Ovary (tissue), 9 donors: ENCODE results near the gene GTPBP6. TPM values are rescaled to one million over a fixed set of nuclear protein-coding genes. Genes with fewer than 3 reads are reported as not detected.

Experiments
- DNase-seq, 5 donors: peaks; one replicate each; pipeline ENCODE4 v3.0.0-alpha.2; 2019 to 2020
- H3K27ac ChIP-seq, 2 donors: fragments of 200-600 bp; one replicate each; pipeline versions ENCODE4 v1.5.1 to v1.8.0; 2019 to 2022
- H3K27me3 ChIP-seq: fragments of 200-600 bp; one replicate; pipeline ENCODE4 v1.8.0; 2022
- H3K36me3 ChIP-seq: fragments of 200-600 bp; sonication (generic); one replicate; pipeline ENCODE4 v1.5.1; 2019
- H3K4me1 ChIP-seq: one replicate; pipeline ENCODE4 v1.8.1; 2013; ENCODE audit warnings: mild to moderate bottlenecking, moderate library complexity; ENCODE audit not compliant: insufficient read depth
- H3K4me3 ChIP-seq: fragments of 200-600 bp; sonication (generic); one replicate; pipeline ENCODE4 v1.5.1; 2017
- H3K9me3 ChIP-seq, 2 donors: fragments of 200-600 bp in 1 of 2; sonication (generic) in 1 of 2; one replicate each; pipeline versions ENCODE4 v1.5.1 to v1.8.1; 2013 to 2019; ENCODE audit warnings: mild to moderate bottlenecking in 1 of 2, moderate library complexity in 1 of 2
- EP300 ChIP-seq: sonication (generic); formaldehyde crosslinking; IDR thresholded peaks from one replicate; pipeline ENCODE4 v1.6.1; 2017; ENCODE audit warnings: antibody characterized with exemption
- POLR2A ChIP-seq: fragments of 450-650 bp; IDR thresholded peaks from one replicate; pipeline ENCODE4 v1.6.1; 2017; ENCODE audit warnings: antibody characterized with exemption, mild to moderate bottlenecking, moderate library complexity
- WGBS, 3 donors: extraction: QIAGEN DNeasy Blood & Tissue Kit in 1 of 3; methylation state at CpG; one replicate each; pipeline versions ENCODE4 v1.1.5 to v1.1.7; 2013 to 2017; 5-methylcytosine and 5-hydroxymethylcytosine counted together
- intact Hi-C, 4 donors: fragments of 100-400 bp; cut with DNase I; formaldehyde crosslinking; loops; one replicate each; pipeline versions ENCODE4 v1.11.0 to v1.15.1; 2022 to 2023
- polyA plus RNA-seq, 2 donors: library from polyadenylated mRNA; stranded (reverse); fragments of 200-250 nt in 1 of 2; fragments of 350-450 nt in 1 of 2; fragmentation: Illumina TruSeq in 1 of 2; extraction: RNeasy Lipid Tissue Mini Kit (QIAGEN cat#74804) in 1 of 2; gene quantifications; one replicate each; pipeline ENCODE4 v1.2.3, GENCODE V29; 2013 to 2014
- total RNA-seq, 7 donors: library from RNA; depleted of rRNA in 2 of 7; stranded (reverse); fragments of >200 nt in 2 of 7; fragmentation: NEBNext Ultra II Directional in 3 of 7; extraction: Animal tissue kit (Norgen Biotek cat#: 25700) in 3 of 7; gene quantifications; one replicate each; pipeline versions ENCODE4 v1.1.0 to v1.2.4, GENCODE V29; 2016 to 2023
- TF ChIP-seq, protein P1 (sequence below), 3 donors: fragments of 450-650 bp in 2 of 3; fragments of 200-600 bp in 1 of 3; IDR thresholded peaks; one replicate each; pipeline versions ENCODE4 v1.5.1 to v1.8.0; 2016 to 2022; ENCODE audit warnings: antibody characterized with exemption in 3 of 3, mild to moderate bottlenecking in 1 of 3
- donor health status: DM: no; HTN: no; CAD: no; lungs with moderate emphysema.
- donor health status: DM: no; HTN: no; CAD: no.
- donor health status: Bipolar disorder and iron deficiency.
- donor health status: DM: yes; HTN: yes; CAD: no.
- donor health status: DM: no; HTN: no; CAD: no.
- donor health status: DM: yes; HTN: yes; CAD: no.

Gene GTPBP6
- total and polyA plus RNA-seq, 9 donors: 7.1 to 69.0 (median 47.8) TPM

- intact Hi-C loops: no loop called here
- H3K27ac ChIP-seq: no peak overlapping the region
- H3K4me1 ChIP-seq: no peaks in the 10 kb centered on the region
- TF ChIP-seq POLR2A (no peak), EP300 (no peak)
- TF ChIP-seq, protein P1, sequence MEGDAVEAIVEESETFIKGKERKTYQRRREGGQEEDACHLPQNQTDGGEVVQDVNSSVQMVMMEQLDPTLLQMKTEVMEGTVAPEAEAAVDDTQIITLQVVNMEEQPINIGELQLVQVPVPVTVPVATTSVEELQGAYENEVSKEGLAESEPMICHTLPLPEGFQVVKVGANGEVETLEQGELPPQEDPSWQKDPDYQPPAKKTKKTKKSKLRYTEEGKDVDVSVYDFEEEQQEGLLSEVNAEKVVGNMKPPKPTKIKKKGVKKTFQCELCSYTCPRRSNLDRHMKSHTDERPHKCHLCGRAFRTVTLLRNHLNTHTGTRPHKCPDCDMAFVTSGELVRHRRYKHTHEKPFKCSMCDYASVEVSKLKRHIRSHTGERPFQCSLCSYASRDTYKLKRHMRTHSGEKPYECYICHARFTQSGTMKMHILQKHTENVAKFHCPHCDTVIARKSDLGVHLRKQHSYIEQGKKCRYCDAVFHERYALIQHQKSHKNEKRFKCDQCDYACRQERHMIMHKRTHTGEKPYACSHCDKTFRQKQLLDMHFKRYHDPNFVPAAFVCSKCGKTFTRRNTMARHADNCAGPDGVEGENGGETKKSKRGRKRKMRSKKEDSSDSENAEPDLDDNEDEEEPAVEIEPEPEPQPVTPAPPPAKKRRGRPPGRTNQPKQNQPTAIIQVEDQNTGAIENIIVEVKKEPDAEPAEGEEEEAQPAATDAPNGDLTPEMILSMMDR (IDR thresholded peaks at IDR 0.05): no peak
- H3K36me3 ChIP-seq: no peaks in the 10 kb centered on the region
- no peaks in the 10 kb centered on the region for H3K27me3 ChIP-seq
- WGBS, 3 donors: 97 to 98% (median 97%) methylated on average over 29 of the region's 29 CpGs
- peak in 2 of 5 donors; percentile 21 to 30 for DNase-seq
- H3K9me3 ChIP-seq: no peaks in the 10 kb centered on the region
- H3K4me3 ChIP-seq: no peak overlapping the region
Measured at GRCh38 chrX:291411-291901, 27.1 kb downstream of the GTPBP6 start.

- H3K27me3 ChIP-seq: no peaks in the 10 kb centered on the region
- DNase-seq: peak in 2 of 5 donors; percentile 15 to 26
- no peaks in the 10 kb centered on the region for H3K9me3 ChIP-seq
- no peaks in the 10 kb centered on the region for H3K4me1 ChIP-seq
- H3K36me3 ChIP-seq: no peaks in the 10 kb centered on the region
- no peak overlapping the region for H3K4me3 ChIP-seq
- TF ChIP-seq POLR2A (no peak), EP300 (no peak)
- TF ChIP-seq, protein P1 (IDR thresholded peaks at IDR 0.05): no peak
- no peak overlapping the region for H3K27ac ChIP-seq
- WGBS, 3 donors: 94 to 96% (median 94%) methylated on average over 42 of the region's 42 CpGs
- intact Hi-C loops: no loop called here
Measured at GRCh38 chrX:290476-291166, 28.0 kb downstream of the GTPBP6 start.

- H3K9me3 ChIP-seq: no peaks in the 10 kb centered on the region
- no peak overlapping the region for H3K27ac ChIP-seq
- H3K4me1 ChIP-seq: no peaks in the 10 kb centered on the region
- H3K4me3 ChIP-seq: no peak overlapping the region
- TF ChIP-seq POLR2A (no peak), EP300 (no peak)
- TF ChIP-seq, protein P1 (IDR thresholded peaks at IDR 0.05): no peak
- H3K36me3 ChIP-seq: no peaks in the 10 kb centered on the region
- intact Hi-C loops: no loop called here
- 91 to 95% (median 92%) methylated on average over 24 to 25 of the region's 25 CpGs for WGBS, 3 donors
- peak in 2 of 5 donors; percentile 17 to 31 for DNase-seq
- no peaks in the 10 kb centered on the region for H3K27me3 ChIP-seq
Measured at GRCh38 chrX:288561-288991, 30.0 kb downstream of the GTPBP6 start.

- H3K36me3 ChIP-seq: no peaks in the 10 kb centered on the region
- H3K4me1 ChIP-seq: no peaks in the 10 kb centered on the region
- H3K27ac ChIP-seq: no peak overlapping the region
- no peaks in the 10 kb centered on the region for H3K27me3 ChIP-seq
- TF ChIP-seq, protein P1 (IDR thresholded peaks at IDR 0.05): no peak
- no peaks in the 10 kb centered on the region for H3K9me3 ChIP-seq
- H3K4me3 ChIP-seq: no peak overlapping the region
- 91 to 92% (median 92%) methylated on average over 7 of the region's 7 CpGs for WGBS, 3 donors
- intact Hi-C loops: no loop called here
- DNase-seq: no peak
Measured at GRCh38 chrX:287670-288069, 30.9 kb downstream of the GTPBP6 start.
